Measurements from ENCODE around the gene EGFR.

EGFR gene

GRCh38 chr7:54978364-54979116 lies 40.3 kb upstream of the EGFR start:
- Histone ChIP-seq H2AFZ (ENCODE audit: low read depth, low read length) (no peak overlapping the region), H3K36me3 (ENCODE audit: insufficient read depth, low read length) (no peaks in the 10 kb centered on the region), H3K9me3 (ENCODE audit: insufficient read depth, low read length, severe bottlenecking) (no peaks in the 10 kb centered on the region), H3K4me1 (ENCODE audit: insufficient read depth, low read length) (no peaks in the 10 kb centered on the region), H3K27me3 (ENCODE audit: insufficient read depth, low read length, poor library complexity) (no peaks in the 10 kb centered on the region), H3K9ac (ENCODE audit: low read depth, low read length) (no peak overlapping the region), H3K4me2 (ENCODE audit: insufficient read depth, low read length) (no peak overlapping the region), H3K4me3 (ENCODE audit: low read depth in 1 of 2, low read length in 2 of 2) (no peak overlapping the region), H4K20me1 (ENCODE audit: insufficient read depth, low read length) (no peaks in the 10 kb centered on the region), H3K79me2 (ENCODE audit: insufficient read depth, low read length) (no peaks in the 10 kb centered on the region), H3K27ac (ENCODE audit: low read length) (no peak overlapping the region)
- ATAC-seq (ENCODE audit: insufficient read depth, low read depth) (no peak), DNase-seq (no peak)
- no peak for TF ChIP-seq EZH2 (IDR thresholded peaks at IDR 0.05; ENCODE audit: borderline replicate concordance, low read depth, low read length, severe bottlenecking)
- TF ChIP-seq, protein P1, sequence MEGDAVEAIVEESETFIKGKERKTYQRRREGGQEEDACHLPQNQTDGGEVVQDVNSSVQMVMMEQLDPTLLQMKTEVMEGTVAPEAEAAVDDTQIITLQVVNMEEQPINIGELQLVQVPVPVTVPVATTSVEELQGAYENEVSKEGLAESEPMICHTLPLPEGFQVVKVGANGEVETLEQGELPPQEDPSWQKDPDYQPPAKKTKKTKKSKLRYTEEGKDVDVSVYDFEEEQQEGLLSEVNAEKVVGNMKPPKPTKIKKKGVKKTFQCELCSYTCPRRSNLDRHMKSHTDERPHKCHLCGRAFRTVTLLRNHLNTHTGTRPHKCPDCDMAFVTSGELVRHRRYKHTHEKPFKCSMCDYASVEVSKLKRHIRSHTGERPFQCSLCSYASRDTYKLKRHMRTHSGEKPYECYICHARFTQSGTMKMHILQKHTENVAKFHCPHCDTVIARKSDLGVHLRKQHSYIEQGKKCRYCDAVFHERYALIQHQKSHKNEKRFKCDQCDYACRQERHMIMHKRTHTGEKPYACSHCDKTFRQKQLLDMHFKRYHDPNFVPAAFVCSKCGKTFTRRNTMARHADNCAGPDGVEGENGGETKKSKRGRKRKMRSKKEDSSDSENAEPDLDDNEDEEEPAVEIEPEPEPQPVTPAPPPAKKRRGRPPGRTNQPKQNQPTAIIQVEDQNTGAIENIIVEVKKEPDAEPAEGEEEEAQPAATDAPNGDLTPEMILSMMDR (IDR thresholded peaks at IDR 0.05; ENCODE audit: borderline replicate concordance, extremely low read depth, low read length, poor library complexity, severe bottlenecking), result no peak

- H3K36me3 ChIP-seq (ENCODE audit: insufficient read depth, low read length), result no peaks in the 10 kb centered on the region
- H3K4me2 ChIP-seq (ENCODE audit: insufficient read depth, low read length), result no peak overlapping the region
- H3K79me2 ChIP-seq (ENCODE audit: insufficient read depth, low read length), result no peaks in the 10 kb centered on the region
- no peak overlapping the region for H3K9ac ChIP-seq (ENCODE audit: low read depth, low read length)
- no peak overlapping the region for H3K4me3 ChIP-seq (ENCODE audit: low read depth in 1 of 2, low read length in 2 of 2)
- H3K9me3 ChIP-seq (ENCODE audit: insufficient read depth, low read length, severe bottlenecking), result no peaks in the 10 kb centered on the region
- TF ChIP-seq EZH2 (IDR thresholded peaks at IDR 0.05; ENCODE audit: borderline replicate concordance, low read depth, low read length, severe bottlenecking), result no peak
- TF ChIP-seq, protein P1 (IDR thresholded peaks at IDR 0.05; ENCODE audit: borderline replicate concordance, extremely low read depth, low read length, poor library complexity, severe bottlenecking), result no peak
- H2AFZ ChIP-seq (ENCODE audit: low read depth, low read length), result no peak overlapping the region
- DNase-seq (no peak), ATAC-seq (ENCODE audit: insufficient read depth, low read depth) (no peak)
- no peaks in the 10 kb centered on the region for H3K27me3 ChIP-seq (ENCODE audit: insufficient read depth, low read length, poor library complexity)
- no peaks in the 10 kb centered on the region for H3K4me1 ChIP-seq (ENCODE audit: insufficient read depth, low read length)
- no peak overlapping the region for H3K27ac ChIP-seq (ENCODE audit: low read length)
- no peaks in the 10 kb centered on the region for H4K20me1 ChIP-seq (ENCODE audit: insufficient read depth, low read length)
Measured at GRCh38 chr7:54980521-54980920, 38.3 kb upstream of the EGFR start.

DNA sequence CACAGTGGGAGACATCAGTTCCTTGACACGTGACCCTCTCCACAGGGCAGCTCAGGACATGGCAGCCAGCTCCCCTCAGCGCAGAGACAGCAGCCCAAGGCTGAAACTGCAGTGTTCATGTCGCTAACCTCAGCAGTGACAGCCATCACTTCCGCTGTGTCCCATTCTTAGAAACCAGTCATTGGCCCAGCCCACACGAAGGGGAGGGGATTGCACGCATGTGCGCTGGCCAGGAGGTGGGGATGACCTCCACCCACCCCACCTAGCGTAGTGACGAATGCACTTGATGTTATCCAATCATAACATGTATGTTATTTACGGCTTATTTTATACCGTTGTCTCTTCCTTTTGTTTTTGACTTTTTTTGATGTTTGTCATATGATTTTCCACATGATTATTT lies 36.9 kb upstream of the EGFR start:
- H3K4me2 ChIP-seq (ENCODE audit: insufficient read depth, low read length), result no peak overlapping the region
- H3K79me2 ChIP-seq (ENCODE audit: insufficient read depth, low read length), result no peaks in the 10 kb centered on the region
- H3K27ac ChIP-seq (ENCODE audit: low read length), result no peak overlapping the region
- DNase-seq (no peak), ATAC-seq (ENCODE audit: insufficient read depth, low read depth) (no peak)
- H3K27me3 ChIP-seq (ENCODE audit: insufficient read depth, low read length, poor library complexity), result no peaks in the 10 kb centered on the region
- H2AFZ ChIP-seq (ENCODE audit: low read depth, low read length), result no peak overlapping the region
- H3K9me3 ChIP-seq (ENCODE audit: insufficient read depth, low read length, severe bottlenecking), result no peaks in the 10 kb centered on the region
- TF ChIP-seq EZH2 (IDR thresholded peaks at IDR 0.05; ENCODE audit: borderline replicate concordance, low read depth, low read length, severe bottlenecking), result no peak
- TF ChIP-seq, protein P1 (IDR thresholded peaks at IDR 0.05; ENCODE audit: borderline replicate concordance, extremely low read depth, low read length, poor library complexity, severe bottlenecking), result no peak
- no peak overlapping the region for H3K4me3 ChIP-seq (ENCODE audit: low read depth in 1 of 2, low read length in 2 of 2)
- no peaks in the 10 kb centered on the region for H3K4me1 ChIP-seq (ENCODE audit: insufficient read depth, low read length)
- H4K20me1 ChIP-seq (ENCODE audit: insufficient read depth, low read length), result no peaks in the 10 kb centered on the region
- no peaks in the 10 kb centered on the region for H3K36me3 ChIP-seq (ENCODE audit: insufficient read depth, low read length)
- H3K9ac ChIP-seq (ENCODE audit: low read depth, low read length), result no peak overlapping the region
